Mesendoderm (in vitro differentiated cells): ENCODE data around the gene LAG3.

Experiments
- DNase-seq: peaks from one replicate; pipeline ENCODE4 v3.0.0; 2013
- H2AK5ac ChIP-seq: 2 replicates; pipeline ENCODE4 v1.6.1; 2013; ENCODE audit warnings: low read length, inconsistent platforms
- H2BK120ac ChIP-seq: 2 replicates; pipeline ENCODE4 v1.6.1; 2013; ENCODE audit warnings: low read depth, mild to moderate bottlenecking, low read length, moderate library complexity, mixed read lengths
- H2BK15ac ChIP-seq: replicated peaks from 2 replicates; pipeline ENCODE4 v1.6.1; 2013; ENCODE audit warnings: low read depth, mild to moderate bottlenecking, moderate library complexity
- H2BK5ac ChIP-seq: 2 replicates; pipeline ENCODE4 v1.6.1; 2013; ENCODE audit warnings: low read length, inconsistent platforms
- H3K18ac ChIP-seq: 2 replicates; pipeline ENCODE4 v1.6.1; 2013; ENCODE audit warnings: mild to moderate bottlenecking, low read length, mixed read lengths
- H3K23ac ChIP-seq: one replicate; pipeline ENCODE4 v1.6.1; 2013; ENCODE audit warnings: low read length
- H3K27ac ChIP-seq: 2 replicates; pipeline ENCODE4 v1.5.1; 2013; ENCODE audit warnings: low read depth, mild to moderate bottlenecking, inconsistent platforms, low read length, moderate library complexity
- H3K27me3 ChIP-seq: 2 replicates; pipeline ENCODE4 v1.6.1; 2013; ENCODE audit warnings: low read length, control low read depth, mild to moderate bottlenecking, inconsistent platforms; ENCODE audit not compliant: insufficient read depth, poor library complexity
- H3K36me3 ChIP-seq: 2 replicates; pipeline ENCODE4 v1.6.1; 2013; ENCODE audit warnings: low read length, inconsistent platforms; ENCODE audit not compliant: control insufficient read depth, insufficient read depth
- H3K4ac ChIP-seq: one replicate; pipeline ENCODE4 v1.6.1; 2013; ENCODE audit warnings: low read depth, mild to moderate bottlenecking, low read length, moderate library complexity
- H3K4me1 ChIP-seq: 2 replicates; pipeline ENCODE4 v1.6.1; 2013; ENCODE audit warnings: low read depth, low read length, inconsistent platforms; ENCODE audit not compliant: control insufficient read depth
- H3K4me2 ChIP-seq: 2 replicates; pipeline ENCODE4 v1.6.1; 2013; ENCODE audit warnings: low read length
- H3K4me3 ChIP-seq: 2 replicates; pipeline ENCODE4 v1.5.1; 2013; ENCODE audit warnings: mild to moderate bottlenecking, low read length
- H3K56ac ChIP-seq: one replicate; pipeline ENCODE4 v1.6.1; 2013; ENCODE audit warnings: low read length
- H3K79me1 ChIP-seq: 2 replicates; pipeline ENCODE4 v1.6.1; 2013; ENCODE audit warnings: low read length, inconsistent platforms
- H3K79me2 ChIP-seq: 2 replicates; pipeline ENCODE4 v1.6.1; 2013; ENCODE audit warnings: mild to moderate bottlenecking, low read length; ENCODE audit not compliant: control insufficient read depth, insufficient read depth
- H3K9ac ChIP-seq: 2 replicates; pipeline ENCODE4 v1.6.1; 2013; ENCODE audit warnings: low read length, inconsistent platforms
- H4K5ac ChIP-seq: one replicate; pipeline ENCODE4 v1.6.1; 2013; ENCODE audit warnings: low read length
- H4K8ac ChIP-seq: one replicate; pipeline ENCODE4 v1.6.1; 2013; ENCODE audit warnings: low read depth, mild to moderate bottlenecking, control low read depth, low read length, moderate library complexity
- whole genome bisulfite sequencing: extraction: QIAGEN DNeasy Blood & Tissue Kit; methylation state at CpG from one replicate; pipeline ENCODE4 v1.1.7; 2013; ENCODE audit warnings: low lambda C conversion rate, missing lambda C conversion rate; ENCODE audit not compliant: insufficient coverage; ENCODE audit errors: extremely low coverage; 5-methylcytosine and 5-hydroxymethylcytosine counted together

The LAG3 gene

GRCh38 chr12:6750506-6750905 is 21.8 kb upstream of the LAG3 start:
- Histone ChIP-seq H2BK120ac (no peak overlapping the region), H3K4ac (no peak overlapping the region), H2AK5ac (no peak overlapping the region), H3K4me1 (peaks cover 4% of the 10 kb centered on the region), H3K79me1 (peaks cover 12% of the 10 kb centered on the region), H3K18ac (no peak overlapping the region), H3K56ac (no peak overlapping the region), H3K36me3 (peaks cover 22% of the 10 kb centered on the region), H4K5ac (no peak overlapping the region), H3K27me3 (no peaks in the 10 kb centered on the region), H2BK15ac (no peak overlapping the region), H3K27ac (no peak overlapping the region), H3K79me2 (peaks cover 10% of the 10 kb centered on the region), H3K9ac (no peak overlapping the region), H3K4me2 (no peak overlapping the region), H4K8ac (no peak overlapping the region), H3K4me3 (no peak overlapping the region), H2BK5ac (no peak overlapping the region), H3K23ac (no peak overlapping the region)
- no CpG with 5 or more reads among the region's 4 CpGs for WGBS
- no peak for DNase-seq

GRCh38 chr12:6751767-6752166 is 20.6 kb upstream of the LAG3 start:
- Histone ChIP-seq H3K4me1 (peaks cover 4% of the 10 kb centered on the region), H3K4ac (no peak overlapping the region), H3K79me1 (peaks cover 12% of the 10 kb centered on the region), H4K5ac (no peak overlapping the region), H3K27me3 (no peaks in the 10 kb centered on the region), H3K79me2 (peaks cover 10% of the 10 kb centered on the region), H2BK5ac (no peak overlapping the region), H4K8ac (no peak overlapping the region), H3K27ac (no peak overlapping the region), H3K56ac (peak overlapping the region; percentile 98), H3K4me2 (peak overlapping the region; percentile 61), H3K23ac (no peak overlapping the region), H2BK120ac (no peak overlapping the region), H2AK5ac (no peak overlapping the region), H3K9ac (peak overlapping the region; percentile 96), H3K18ac (no peak overlapping the region), H3K4me3 (no peak overlapping the region), H2BK15ac (no peak overlapping the region), H3K36me3 (peaks cover 19% of the 10 kb centered on the region)
- no CpG with 5 or more reads among the region's 7 CpGs for WGBS
- no peak for DNase-seq

GRCh38 chr12:6752167-6752920 is 20.0 kb upstream of the LAG3 start:
- Histone ChIP-seq H2AK5ac (no peak overlapping the region), H4K5ac (no peak overlapping the region), H2BK5ac (peak overlapping the region; percentile 71), H3K79me2 (peaks cover 10% of the 10 kb centered on the region), H3K23ac (no peak overlapping the region), H3K4me3 (peak overlapping the region; percentile 87), H3K9ac (peak overlapping the region; percentile 96), H4K8ac (no peak overlapping the region), H2BK15ac (no peak overlapping the region), H3K4me2 (peak overlapping the region; percentile 61), H3K56ac (peak overlapping the region; percentile 98), H3K4me1 (peaks cover 4% of the 10 kb centered on the region), H3K36me3 (peaks cover 15% of the 10 kb centered on the region), H3K79me1 (peaks cover 12% of the 10 kb centered on the region), H3K4ac (peak overlapping the region; percentile 0), H3K27me3 (no peaks in the 10 kb centered on the region), H2BK120ac (no peak overlapping the region), H3K18ac (peak overlapping the region; percentile 44), H3K27ac (peak overlapping the region; percentile 71)
- no CpG with 5 or more reads among the region's 24 CpGs for WGBS
- DNase-seq, result peak; percentile 77

GRCh38 chr12:6752921-6753771 is 19.2 kb upstream of the LAG3 start, which contains the start of gene MLF2:
TSS of gene MLF2 (minus strand) at chr12:6753141. CDS start at chr12:6752334, 807 bp downstream.
- Histone ChIP-seq H3K4me2 (peak within 1 kb of the TSS; percentile 93), H3K18ac (peak within 1 kb of the TSS; percentile 64), H3K4ac (peak within 1 kb of the TSS; percentile 85), H2BK5ac (peak within 1 kb of the TSS; percentile 96), H3K27ac (peak within 1 kb of the TSS; percentile 96), H3K4me1 (peaks cover 4% of the 10 kb centered on the region), H3K27me3 (no peaks in the 10 kb centered on the region), H3K36me3 (peaks cover 11% of the 10 kb centered on the region), H2BK15ac (no peak within 1 kb of the TSS), H4K8ac (no peak within 1 kb of the TSS), H2AK5ac (no peak within 1 kb of the TSS), H2BK120ac (peak within 1 kb of the TSS; percentile 62), H3K23ac (peak within 1 kb of the TSS; percentile 48), H4K5ac (no peak within 1 kb of the TSS), H3K9ac (peak within 1 kb of the TSS; percentile 96), H3K56ac (peak within 1 kb of the TSS; percentile 98), H3K79me1 (peaks cover 12% of the 10 kb centered on the region), H3K4me3 (peak within 1 kb of the TSS; percentile 87), H3K79me2 (peaks cover 10% of the 10 kb centered on the region)
- WGBS, result no CpG with 5 or more reads among the region's 62 CpGs
- peak; percentile 99 for DNase-seq

GRCh38 chr12:6753772-6754356 is 18.5 kb upstream of the LAG3 start:
- peak overlapping the region; percentile 30 for H3K4me2 ChIP-seq
- no peak overlapping the region for H3K4ac ChIP-seq
- H3K79me2 ChIP-seq, result peaks cover 10% of the 10 kb centered on the region
- no peaks in the 10 kb centered on the region for H3K27me3 ChIP-seq
- DNase-seq, result no peak
- H3K18ac ChIP-seq, result no peak overlapping the region
- H4K8ac ChIP-seq, result peak overlapping the region; percentile 59
- H3K9ac ChIP-seq, result peak overlapping the region; percentile 67
- peaks cover 10% of the 10 kb centered on the region for H3K36me3 ChIP-seq
- peaks cover 12% of the 10 kb centered on the region for H3K79me1 ChIP-seq
- peaks cover 4% of the 10 kb centered on the region for H3K4me1 ChIP-seq
- no peak overlapping the region for H2BK120ac ChIP-seq
- peak overlapping the region; percentile 86 for H3K56ac ChIP-seq
- WGBS, result no CpG with 5 or more reads among the region's 7 CpGs
- no peak overlapping the region for H4K5ac ChIP-seq
- no peak overlapping the region for H2AK5ac ChIP-seq
- peak overlapping the region; percentile 25 for H2BK15ac ChIP-seq
- H3K23ac ChIP-seq, result no peak overlapping the region
- no peak overlapping the region for H3K4me3 ChIP-seq
- no peak overlapping the region for H3K27ac ChIP-seq
- no peak overlapping the region for H2BK5ac ChIP-seq
